ENCODE results near the gene IQSEC1. TPM values are rescaled to one million over a fixed set of nuclear protein-coding genes. Genes with fewer than 3 reads are reported as not detected.

The IQSEC1 gene
- polyA plus RNA-seq, 2 of the 4 experiments (the other 2 are of a cell fraction) = 3.7 to 10.7 TPM

DNA sequence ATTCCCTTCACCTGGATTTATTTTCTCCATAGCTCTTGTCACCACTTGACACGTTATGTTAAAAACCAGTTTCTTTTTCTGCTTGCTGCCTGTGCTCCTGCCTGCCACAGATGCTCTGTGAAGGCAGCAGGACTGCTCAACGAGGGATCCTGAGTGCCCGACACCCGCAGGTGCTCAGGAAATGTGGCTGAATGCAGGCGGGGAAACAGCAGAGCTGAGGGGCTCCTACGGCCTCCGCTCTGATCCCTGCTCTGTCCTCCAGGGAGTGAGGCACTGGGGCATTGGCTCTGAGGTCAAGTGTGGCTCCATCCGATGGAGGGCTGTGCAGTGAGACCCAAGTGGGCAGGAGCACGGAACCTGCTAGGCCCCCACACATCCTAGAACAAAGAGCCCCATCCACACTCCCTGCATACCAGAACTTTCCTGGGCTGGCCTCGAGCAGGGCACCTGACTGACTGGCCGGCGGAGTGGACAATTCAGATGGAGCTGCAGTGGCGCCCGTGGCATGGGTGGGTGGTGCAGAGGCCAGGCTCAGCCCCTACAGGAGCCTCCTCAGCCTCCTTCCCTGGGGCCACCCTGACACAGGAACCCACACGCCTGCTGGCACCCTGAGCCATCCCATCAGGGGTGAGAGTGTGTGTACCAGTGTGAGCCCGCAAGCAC lies 27.9 kb downstream of the IQSEC1 start:
- TF ChIP-seq, protein P1, sequence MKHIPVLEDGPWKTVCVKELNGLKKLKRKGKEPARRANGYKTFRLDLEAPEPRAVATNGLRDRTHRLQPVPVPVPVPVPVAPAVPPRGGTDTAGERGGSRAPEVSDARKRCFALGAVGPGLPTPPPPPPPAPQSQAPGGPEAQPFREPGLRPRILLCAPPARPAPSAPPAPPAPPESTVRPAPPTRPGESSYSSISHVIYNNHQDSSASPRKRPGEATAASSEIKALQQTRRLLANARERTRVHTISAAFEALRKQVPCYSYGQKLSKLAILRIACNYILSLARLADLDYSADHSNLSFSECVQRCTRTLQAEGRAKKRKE (CRISPR knock-in tag; IDR thresholded peaks at IDR 0.05; ENCODE audit: low read depth) = no peak
- TF ChIP-seq CBX8 (IDR thresholded peaks at IDR 0.05) (no peak), HOXB13 (CRISPR knock-in tag; IDR thresholded peaks at IDR 0.05; ENCODE audit: low read depth) (no peak), EP300 (IDR thresholded peaks at IDR 0.05) (no peak), KDM5A (IDR thresholded peaks at IDR 0.05) (no peak), RFX5 (IDR thresholded peaks at IDR 0.05) (no peak), ZSCAN20 (CRISPR knock-in tag; IDR thresholded peaks at IDR 0.05) (no peak), SMC3 (IDR thresholded peaks at IDR 0.05) (no peak), CEBPB (IDR thresholded peaks at IDR 0.05) (no peak), HMGXB4 (CRISPR knock-in tag; IDR thresholded peaks at IDR 0.05; ENCODE audit: borderline replicate concordance) (no peak), BHLHE40 (IDR thresholded peaks at IDR 0.05; ENCODE audit: low read depth, low read length) (no peak), SREBF2 (IDR thresholded peaks at IDR 0.05) (no peak), ZFP36 (IDR thresholded peaks at IDR 0.05; ENCODE audit: borderline replicate concordance, partially characterized antibody) (no peak), NR3C1 (IDR thresholded peaks at IDR 0.05) (no peak), CTCF (IDR thresholded peaks at IDR 0.05) (no peak)

DNA sequence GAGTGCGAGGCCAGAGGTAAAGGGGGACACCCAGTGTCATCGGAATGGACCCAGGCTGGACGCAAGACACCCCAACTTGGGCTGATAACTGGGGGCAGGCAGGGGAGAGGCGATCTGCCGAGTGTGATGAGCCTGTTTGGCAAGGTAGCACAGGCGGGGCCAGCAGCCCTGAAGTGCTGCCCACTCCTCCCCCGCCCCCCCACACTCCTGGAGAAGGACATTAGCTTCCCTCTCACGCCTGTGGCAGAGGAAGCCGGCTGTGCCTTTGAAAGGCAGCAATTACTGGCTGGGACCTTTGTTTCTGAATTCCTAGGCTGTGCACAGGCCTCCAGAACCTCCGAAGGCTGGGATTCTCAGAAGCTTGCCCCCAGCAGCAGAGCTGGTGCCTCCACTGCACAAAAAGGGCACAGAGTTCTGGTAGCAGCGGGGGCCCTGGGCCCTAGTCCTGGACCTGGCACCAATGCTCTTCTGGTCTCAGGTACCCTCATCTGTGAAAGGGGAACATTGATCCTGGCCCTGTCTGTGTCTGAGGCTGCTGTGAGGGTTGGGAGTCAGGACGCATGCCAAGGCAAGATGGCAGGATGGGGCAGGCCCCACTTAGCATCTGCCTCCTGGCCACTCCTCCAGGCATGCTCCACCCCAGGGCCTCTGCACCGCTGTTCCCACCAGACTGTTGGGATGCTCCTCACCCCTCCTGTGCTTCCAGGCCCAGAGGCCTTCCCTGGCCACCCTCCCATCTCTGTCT lies 28.6 kb downstream of the IQSEC1 start:
- FAIRE-seq (no peak), DNase-seq (ENCODE audit: low read depth in 1 of 2, low spot score in 1 of 2) (no peak), ATAC-seq (no peak; a peak in 1 of 6 replicates)
- Histone ChIP-seq H3K9me3 (no peaks in the 10 kb centered on the region), H3K4me3 (no peak overlapping the region), H3K4me2 (no peak overlapping the region), H3K27ac (no peak overlapping the region), H3K4me1 (no peaks in the 10 kb centered on the region)
- ChIA-PET CTCF (no interaction called here), POLR2A (no interaction called here)
- 63% methylated on average over 9 of the region's 13 CpGs for WGBS (ENCODE audit: missing lambda C conversion rate)
- no peak for TF ChIP-seq HDAC2 (IDR thresholded peaks at IDR 0.05)
- no peak for TF ChIP-seq ELK1 (IDR thresholded peaks at IDR 0.05; ENCODE audit: low read depth, low read length)
- TF ChIP-seq, protein P2, sequence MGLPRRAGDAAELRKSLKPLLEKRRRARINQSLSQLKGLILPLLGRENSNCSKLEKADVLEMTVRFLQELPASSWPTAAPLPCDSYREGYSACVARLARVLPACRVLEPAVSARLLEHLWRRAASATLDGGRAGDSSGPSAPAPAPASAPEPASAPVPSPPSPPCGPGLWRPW (IDR thresholded peaks at IDR 0.05) = no peak
- TF ChIP-seq CBX2 (IDR thresholded peaks at IDR 0.05; ENCODE audit: borderline replicate concordance, low read depth) = no peak
- no peak for TF ChIP-seq HOXB13 (CRISPR knock-in tag; IDR thresholded peaks at IDR 0.05; ENCODE audit: low read depth)
- TF ChIP-seq, protein P3, sequence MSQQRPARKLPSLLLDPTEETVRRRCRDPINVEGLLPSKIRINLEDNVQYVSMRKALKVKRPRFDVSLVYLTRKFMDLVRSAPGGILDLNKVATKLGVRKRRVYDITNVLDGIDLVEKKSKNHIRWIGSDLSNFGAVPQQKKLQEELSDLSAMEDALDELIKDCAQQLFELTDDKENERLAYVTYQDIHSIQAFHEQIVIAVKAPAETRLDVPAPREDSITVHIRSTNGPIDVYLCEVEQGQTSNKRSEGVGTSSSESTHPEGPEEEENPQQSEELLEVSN (IDR thresholded peaks at IDR 0.05; ENCODE audit: borderline replicate concordance, low read depth) = no peak
- TF ChIP-seq MAX (IDR thresholded peaks at IDR 0.05) = no peak
- no peak for TF ChIP-seq KDM1A (IDR thresholded peaks at IDR 0.05; ENCODE audit: low read depth)
- no peak for TF ChIP-seq MAZ (IDR thresholded peaks at IDR 0.05; ENCODE audit: borderline replicate concordance, low read depth, low read length)
- TF ChIP-seq ZNF302 (CRISPR knock-in tag; IDR thresholded peaks at IDR 0.05) = no peak
- no peak for TF ChIP-seq EHMT2 (IDR thresholded peaks at IDR 0.05; ENCODE audit: low read depth)
- TF ChIP-seq GATA3 (IDR thresholded peaks at IDR 0.05; ENCODE audit: borderline replicate concordance) = no peak
- no peak for TF ChIP-seq HEYL (CRISPR knock-in tag; IDR thresholded peaks at IDR 0.05)
- TF ChIP-seq PHF8 (IDR thresholded peaks at IDR 0.05; ENCODE audit: borderline replicate concordance, low read depth) = no peak

More for the DNA sequence above, 27.9 kb downstream of the IQSEC1 start:
- CTCF ChIA-PET = interaction anchor here (0.6 kb wide), 1 partner anchor 40 kb away, joined by 4 read pairs; no protein-coding TSS in a partner anchor
- ATAC-seq (no peak), DNase-seq (ENCODE audit: low read depth in 1 of 2, low spot score in 1 of 2) (no peak), FAIRE-seq (no peak)
- POLR2A ChIA-PET = no interaction called here
- no peak overlapping the region for H3K4me3 ChIP-seq
- WGBS (ENCODE audit: missing lambda C conversion rate) = 79% methylated on average over 16 of the region's 16 CpGs
- H3K4me1 ChIP-seq = no peaks in the 10 kb centered on the region
- H3K4me2 ChIP-seq = no peak overlapping the region
- no peaks in the 10 kb centered on the region for H3K9me3 ChIP-seq
- no peak overlapping the region for H3K27ac ChIP-seq

Data from A549 (cell line).